GM19239 (cell line): Measurements from ENCODE around the gene ROBO2.

Source experiments
- DNase-seq: peaks from one replicate; pipeline ENCODE4 v3.0.0; 2011; ENCODE audit warnings: low spot score; ENCODE audit not compliant: insufficient read length
- FAIRE-seq: peaks from 2 replicates; lab custom pipeline; 2011; peaks lifted over from hg19 to GRCh38; lab: Jason Lieb, UNC

ROBO2 gene

GRCh38 chr3:77699125-77699691, 659.3 kb downstream of the ROBO2 start:
- no peak for DNase-seq
- no peak for FAIRE-seq
